ENCODE data around the gene NKIRAS2.
A peak's percentile ranks its signal among the peaks of the same experiment; 100 is the strongest.

The NKIRAS2 gene

GRCh38 chr17:42027590-42027889 lies 7.7 kb downstream of the NKIRAS2 start:
- no peak for DNase-seq (ENCODE audit: low read depth in 2 of 2)
- no peak for TF ChIP-seq CTCF (IDR thresholded peaks at IDR 0.05; ENCODE audit: low read depth, low read length)
- H3K4me3 ChIP-seq (replicated peaks in 1 of 2; ENCODE audit: low read depth in 2 of 2, low read length in 2 of 2), result no peak overlapping the region

GRCh38 chr17:42027961-42028790 lies 8.3 kb downstream of the NKIRAS2 start:
- peak in 1 of 2 donors; percentile 36 for DNase-seq (ENCODE audit: low read depth in 2 of 2)
- peak; percentile 42 for TF ChIP-seq CTCF (IDR thresholded peaks at IDR 0.05; ENCODE audit: low read depth, low read length)
- H3K4me3 ChIP-seq (replicated peaks in 1 of 2; ENCODE audit: low read depth in 2 of 2, low read length in 2 of 2), result no peak overlapping the region

GRCh38 chr17:42028791-42029127 lies 8.9 kb downstream of the NKIRAS2 start:
- DNase-seq (ENCODE audit: low read depth in 2 of 2), result no peak
- TF ChIP-seq CTCF (IDR thresholded peaks at IDR 0.05; ENCODE audit: low read depth, low read length), result no peak
- H3K4me3 ChIP-seq (replicated peaks in 1 of 2; ENCODE audit: low read depth in 2 of 2, low read length in 2 of 2), result no peak overlapping the region

- no peak overlapping the region for H3K4me3 ChIP-seq (replicated peaks in 1 of 2; ENCODE audit: low read depth in 2 of 2, low read length in 2 of 2)
- no peak for DNase-seq (ENCODE audit: low read depth in 2 of 2)
- TF ChIP-seq CTCF (IDR thresholded peaks at IDR 0.05; ENCODE audit: low read depth, low read length), result no peak
These were observed 11.7 kb downstream of the NKIRAS2 start for GRCh38 chr17:42031584-42031983.

- TF ChIP-seq CTCF (IDR thresholded peaks at IDR 0.05; ENCODE audit: low read depth, low read length), result no peak
- DNase-seq (ENCODE audit: low read depth in 2 of 2), result no peak
- no peak overlapping the region for H3K4me3 ChIP-seq (replicated peaks in 1 of 2; ENCODE audit: low read depth in 2 of 2, low read length in 2 of 2)
These were observed 14.2 kb downstream of the NKIRAS2 start for GRCh38 chr17:42034059-42034458.

- H3K4me3 ChIP-seq (replicated peaks in 1 of 2; ENCODE audit: low read depth in 2 of 2, low read length in 2 of 2), result no peak overlapping the region
- no peak for TF ChIP-seq CTCF (IDR thresholded peaks at IDR 0.05; ENCODE audit: low read depth, low read length)
- DNase-seq (ENCODE audit: low read depth in 2 of 2), result no peak
These were observed 18.5 kb downstream of the NKIRAS2 start for GRCh38 chr17:42038221-42038973.

Measured in cardiac fibroblast (primary cell).